ENCODE measurements around the gene SLAMF9. TPM values are rescaled to one million over a fixed set of nuclear protein-coding genes. Genes with fewer than 3 reads are reported as not detected.

Gene SLAMF9
- total RNA-seq, 1 experiment from 2014 or later, result not detected

- Histone ChIP-seq H3K4me3 (no peak overlapping the region), H3K27me3 (no peaks in the 10 kb centered on the region), H3K9me3 (no peaks in the 10 kb centered on the region), H3K36me3 (peaks cover 67% of the 10 kb centered on the region)
- DNase-seq, result no peak
These were observed 27.5 kb upstream of the SLAMF9 start for GRCh38 chr1:159981351-159982055.

- Histone ChIP-seq H3K27me3 (no peaks in the 10 kb centered on the region), H3K4me3 (no peak overlapping the region), H3K36me3 (peaks cover 68% of the 10 kb centered on the region), H3K9me3 (no peaks in the 10 kb centered on the region)
- DNase-seq, result no peak
These were observed 26.7 kb upstream of the SLAMF9 start for GRCh38 chr1:159980786-159981185.

GRCh38 chr1:159980076-159980475 lies 26.0 kb upstream of the SLAMF9 start:
- Histone ChIP-seq H3K4me3 (no peak overlapping the region), H3K27me3 (no peaks in the 10 kb centered on the region), H3K36me3 (peaks cover 69% of the 10 kb centered on the region), H3K9me3 (no peaks in the 10 kb centered on the region)
- no peak for DNase-seq

- DNase-seq, result no peak
- Histone ChIP-seq H3K4me3 (no peak overlapping the region), H3K9me3 (no peaks in the 10 kb centered on the region), H3K27me3 (no peaks in the 10 kb centered on the region), H3K36me3 (peaks cover 71% of the 10 kb centered on the region)
These were observed 25.2 kb upstream of the SLAMF9 start for GRCh38 chr1:159979257-159979656.

- peaks cover 72% of the 10 kb centered on the region for H3K36me3 ChIP-seq
- DNase-seq, result no peak
These were observed 24.0 kb upstream of the SLAMF9 start for GRCh38 chr1:159978107-159978398.

GRCh38 chr1:159977364-159978106 lies 23.5 kb upstream of the SLAMF9 start:
- no peak for DNase-seq
- Histone ChIP-seq H3K9me3 (no peaks in the 10 kb centered on the region), H3K36me3 (peaks cover 70% of the 10 kb centered on the region), H3K4me3 (no peak overlapping the region), H3K27me3 (no peaks in the 10 kb centered on the region)

More at GRCh38 chr1:159978107-159978398, 24.0 kb upstream of the SLAMF9 start:
- Histone ChIP-seq H3K27me3 (no peaks in the 10 kb centered on the region), H3K9me3 (no peaks in the 10 kb centered on the region), H3K4me3 (no peak overlapping the region)

GRCh38 chr1:159974350-159974965 lies 20.4 kb upstream of the SLAMF9 start:
- Histone ChIP-seq H3K36me3 (peaks cover 60% of the 10 kb centered on the region), H3K9me3 (no peaks in the 10 kb centered on the region), H3K27me3 (no peaks in the 10 kb centered on the region), H3K4me3 (no peak overlapping the region)
- DNase-seq, result no peak

GRCh38 chr1:159973350-159973940 lies 19.4 kb upstream of the SLAMF9 start:
- H3K27me3 ChIP-seq, result no peaks in the 10 kb centered on the region
- DNase-seq, result no peak
- H3K9me3 ChIP-seq, result no peaks in the 10 kb centered on the region
- H3K4me3 ChIP-seq, result no peak overlapping the region
- peaks cover 57% of the 10 kb centered on the region for H3K36me3 ChIP-seq

GRCh38 chr1:159972443-159973205 lies 18.6 kb upstream of the SLAMF9 start:
- no peak overlapping the region for H3K4me3 ChIP-seq
- DNase-seq, result no peak
- peaks cover under 1% of the 10 kb centered on the region; the same call in 1 of the 2 replicates for H3K9me3 ChIP-seq
- peaks cover 55% of the 10 kb centered on the region for H3K36me3 ChIP-seq
- no peaks in the 10 kb centered on the region for H3K27me3 ChIP-seq

- Histone ChIP-seq H3K36me3 (peaks cover 61% of the 10 kb centered on the region), H3K9me3 (peaks cover 7% of the 10 kb centered on the region), H3K4me3 (no peak overlapping the region), H3K27me3 (no peaks in the 10 kb centered on the region)
- DNase-seq, result no peak
These were observed 16.9 kb upstream of the SLAMF9 start for GRCh38 chr1:159970932-159971342.

GRCh38 chr1:159968901-159969300 lies 14.9 kb upstream of the SLAMF9 start:
- H3K36me3 ChIP-seq, result peaks cover 65% of the 10 kb centered on the region
- no peak for DNase-seq
- H3K4me3 ChIP-seq, result no peak overlapping the region
- H3K27me3 ChIP-seq, result no peaks in the 10 kb centered on the region
- H3K9me3 ChIP-seq, result peaks cover 10% of the 10 kb centered on the region

GRCh38 chr1:159965263-159965662 lies 11.2 kb upstream of the SLAMF9 start:
- no peak for DNase-seq
- Histone ChIP-seq H3K27me3 (no peaks in the 10 kb centered on the region), H3K36me3 (peaks cover 61% of the 10 kb centered on the region), H3K9me3 (peaks cover 10% of the 10 kb centered on the region), H3K4me3 (no peak overlapping the region)

GRCh38 chr1:159964144-159964543 lies 10.1 kb upstream of the SLAMF9 start:
- Histone ChIP-seq H3K27me3 (no peaks in the 10 kb centered on the region), H3K36me3 (peaks cover 60% of the 10 kb centered on the region), H3K9me3 (peaks cover 10% of the 10 kb centered on the region), H3K4me3 (no peak overlapping the region)
- no peak for DNase-seq

- peak overlapping the region; percentile 57 for H3K4me3 ChIP-seq
- H3K9me3 ChIP-seq, result peaks cover 5% of the 10 kb centered on the region
- no peaks in the 10 kb centered on the region for H3K27me3 ChIP-seq
- peaks cover 49% of the 10 kb centered on the region for H3K36me3 ChIP-seq
- DNase-seq, result no peak
These were observed 8.1 kb upstream of the SLAMF9 start for GRCh38 chr1:159962176-159962575.

- no peaks in the 10 kb centered on the region for H3K27me3 ChIP-seq
- H3K9me3 ChIP-seq, result 0 out of 2 replicates have a peak, but pooled peaks cover 4% of the 10 kb centered on the region
- no peak for DNase-seq
- peak overlapping the region; percentile 57 for H3K4me3 ChIP-seq
- peaks cover 44% of the 10 kb centered on the region for H3K36me3 ChIP-seq
These were observed 7.6 kb upstream of the SLAMF9 start for GRCh38 chr1:159961636-159962035.

- Histone ChIP-seq H3K36me3 (peaks cover 37% of the 10 kb centered on the region), H3K9me3 (0 out of 2 replicates have a peak, but pooled peaks cover 1% of the 10 kb centered on the region), H3K4me3 (peak overlapping the region; percentile 57), H3K27me3 (no peaks in the 10 kb centered on the region)
- DNase-seq, result peak; percentile 99
These were observed 6.8 kb upstream of the SLAMF9 start for GRCh38 chr1:159960721-159961381.
